T follicular helper cell (primary cell): ENCODE measurements around the gene FAM25C.
"Not testable (repeated sequence)": the region's sequence is repeated elsewhere in the genome, so short reads cannot be mapped to it uniquely, and the experiment has no call there.

ENCODE experiments used
- DNase-seq: peaks from one replicate; pipeline ENCODE4 v3.0.0-alpha.2; 2020; ENCODE audit warnings: low read depth
- total RNA-seq, 2 experiments: gene quantifications; one replicate each; lab custom pipeline; 2026; lab: John Stamatoyannopoulos, UW

The FAM25C gene
- 0 reads per million in 2 experiments for total RNA-seq

DNA sequence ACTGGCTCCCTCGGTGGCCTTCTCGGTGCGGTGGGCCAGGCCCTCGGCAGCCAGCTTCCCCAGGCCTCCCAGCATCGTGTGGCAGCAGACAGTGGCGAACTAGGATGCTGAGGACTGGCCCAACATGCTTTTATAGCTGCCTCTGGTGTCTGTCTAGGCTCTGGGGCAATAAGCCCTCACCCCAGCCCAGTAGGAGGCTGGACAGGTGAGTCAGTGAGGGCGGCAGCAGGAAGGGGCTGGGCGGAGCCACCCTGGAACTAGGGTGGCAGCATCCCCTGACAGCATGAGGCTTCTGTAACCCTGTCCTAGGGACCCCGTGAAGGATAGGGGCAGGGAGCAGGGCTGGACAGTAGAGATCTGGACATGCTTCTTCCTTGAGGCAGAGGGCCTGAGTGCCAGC is at the start of gene FAM25C:
Gene FAM25C (minus strand): TSS at position 101 of the 400 bp plus-strand sequence. CDS start 26 bp downstream, at position 75.
- not testable (repeated sequence) for DNase-seq

- not testable (repeated sequence) for DNase-seq
Measured at GRCh38 chr10:48044557-48044956, 45.0 kb upstream of the FAM25C start.

DNA sequence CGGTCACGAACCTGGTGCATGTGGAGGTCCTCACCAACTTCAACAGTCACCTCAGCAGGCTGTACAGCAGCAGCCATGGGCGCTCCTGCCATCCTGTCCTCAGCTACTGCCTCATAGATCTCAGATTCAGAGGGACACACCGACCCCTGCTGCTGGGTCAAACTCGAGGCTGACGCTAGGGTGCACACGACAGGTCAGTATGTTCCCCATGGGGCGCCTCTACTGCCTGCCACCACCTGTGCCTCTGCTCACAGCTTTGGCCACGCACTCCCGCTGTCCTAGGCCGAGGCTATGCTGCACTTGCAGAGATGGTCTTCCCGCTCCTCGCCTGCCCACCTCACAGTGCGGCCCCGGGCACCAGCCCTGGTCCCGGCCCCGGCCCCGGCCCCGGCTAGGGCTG is 31.8 kb upstream of the FAM25C start:
- DNase-seq = not testable (repeated sequence)

DNA sequence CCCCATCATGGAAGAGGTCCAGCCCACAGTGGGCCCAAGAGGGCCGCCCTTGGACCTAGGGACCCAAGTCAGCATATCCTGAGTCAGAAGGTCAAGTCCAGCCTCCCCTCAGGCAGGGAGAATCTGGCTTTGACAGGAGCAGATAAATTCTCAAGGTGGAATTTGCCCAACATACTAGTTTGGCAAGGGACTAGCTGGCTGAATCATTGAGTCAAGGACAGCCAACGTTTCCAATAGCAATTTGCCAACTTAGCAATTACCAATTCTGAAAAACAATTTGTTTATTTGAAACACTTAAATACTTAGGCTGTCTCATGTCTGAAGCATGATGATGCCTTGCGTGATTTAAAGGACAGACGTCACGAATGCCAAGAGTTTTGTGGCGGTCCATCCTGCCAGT is 2.7 kb upstream of the FAM25C start:
- not testable (repeated sequence) for DNase-seq

GRCh38 chr10:47994045-47994444 is 5.5 kb downstream of the FAM25C start:
- not testable (repeated sequence) for DNase-seq

GRCh38 chr10:47992560-47992959 is 7.0 kb downstream of the FAM25C start:
- DNase-seq = not testable (repeated sequence)

DNA sequence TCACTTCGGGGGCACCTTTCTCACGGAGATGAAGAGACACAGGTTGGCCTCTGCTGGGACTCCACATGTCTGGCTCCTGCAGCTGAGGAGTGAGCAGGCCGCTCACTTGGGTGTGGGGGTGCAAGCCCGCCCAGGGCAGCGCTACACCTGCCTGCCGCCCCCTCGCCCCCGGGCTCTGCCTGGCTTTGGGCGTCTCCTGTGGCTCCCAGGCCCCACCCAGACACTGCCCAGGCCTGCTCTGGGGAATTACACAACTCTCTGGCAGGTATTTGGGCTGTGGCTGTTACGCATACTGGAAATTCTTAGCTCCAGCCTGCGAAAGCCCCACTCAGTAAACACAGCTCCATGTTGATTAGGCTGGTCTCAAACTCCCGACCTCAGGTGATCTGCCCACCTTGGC is 7.9 kb downstream of the FAM25C start:
- DNase-seq = not testable (repeated sequence)

- DNase-seq = not testable (repeated sequence)
Measured at GRCh38 chr10:47990097-47990496, 9.5 kb downstream of the FAM25C start.

GRCh38 chr10:47989542-47989950 is 10.0 kb downstream of the FAM25C start:
- DNase-seq = not testable (repeated sequence)

- not testable (repeated sequence) for DNase-seq
Measured at GRCh38 chr10:47988718-47989541, 10.7 kb downstream of the FAM25C start.

- not testable (repeated sequence) for DNase-seq
Measured at GRCh38 chr10:47987952-47988351, 11.6 kb downstream of the FAM25C start.

GRCh38 chr10:47986413-47987230 is 13.0 kb downstream of the FAM25C start:
- DNase-seq = not testable (repeated sequence)

- not testable (repeated sequence) for DNase-seq
Measured at GRCh38 chr10:47975409-47975808, 24.2 kb downstream of the FAM25C start.

- DNase-seq = not testable (repeated sequence)
Measured at GRCh38 chr10:47973131-47973530, 26.5 kb downstream of the FAM25C start.

- not testable (repeated sequence) for DNase-seq
Measured at GRCh38 chr10:47972077-47972476, 27.5 kb downstream of the FAM25C start.

DNA sequence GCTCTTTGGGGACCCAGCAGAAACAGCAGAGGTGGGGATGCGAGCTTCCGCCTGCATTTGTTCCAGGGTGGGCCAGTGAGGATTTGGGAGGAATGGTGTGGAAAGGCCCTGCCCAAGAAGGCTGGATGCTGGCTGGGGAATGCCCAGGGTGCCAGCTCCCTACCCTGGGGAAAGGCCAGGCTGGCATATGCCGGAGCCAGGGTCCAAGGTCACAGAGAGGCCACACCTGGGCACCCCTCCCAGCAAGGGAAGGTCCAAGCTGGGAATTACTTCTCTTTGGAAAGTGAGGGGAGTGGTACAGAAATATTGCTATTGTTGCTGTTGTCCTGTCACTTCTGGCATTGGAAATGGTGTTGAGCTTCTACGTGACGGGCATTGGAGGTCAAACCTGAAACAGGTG is 28.0 kb downstream of the FAM25C start:
- not testable (repeated sequence) for DNase-seq

DNA sequence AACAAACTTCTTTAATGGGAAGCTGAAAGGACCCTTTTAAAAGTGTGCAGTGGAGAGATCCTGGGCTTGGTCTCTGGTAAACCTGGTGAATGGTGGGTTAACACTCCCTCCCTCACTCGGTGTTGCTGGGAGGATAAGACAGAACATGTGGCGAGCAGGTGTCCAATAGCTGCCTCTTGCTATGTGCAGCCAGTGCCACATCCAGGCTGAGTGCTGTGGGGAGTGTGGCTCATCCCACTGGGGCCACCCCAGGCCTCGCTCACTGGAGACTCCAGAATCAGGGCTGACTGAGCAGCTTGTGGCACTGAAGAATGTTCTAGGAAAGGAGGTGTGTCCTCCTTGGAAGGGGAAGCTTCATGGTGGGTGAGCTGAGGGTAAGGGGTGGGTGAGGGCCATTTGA is 29.5 kb downstream of the FAM25C start:
- not testable (repeated sequence) for DNase-seq

DNA sequence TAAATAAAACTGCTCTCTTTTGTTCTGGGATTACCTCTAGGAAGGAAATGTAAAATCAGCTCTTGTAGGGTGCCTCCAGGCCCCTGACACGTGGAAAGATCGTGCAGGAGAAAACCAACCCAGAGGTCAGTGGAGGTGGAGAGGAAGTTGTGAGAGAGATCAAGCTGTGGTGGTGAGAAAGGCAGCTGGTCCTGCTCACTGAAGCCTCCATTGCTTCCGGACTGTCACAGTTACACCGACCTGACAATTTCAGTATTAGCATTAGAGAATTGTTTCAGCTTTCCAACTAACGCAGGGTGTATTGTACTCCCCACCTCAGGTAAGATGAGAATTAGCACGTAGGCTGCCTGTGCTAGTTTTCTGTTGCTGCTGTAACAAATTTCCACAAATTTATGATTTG is 30.6 kb downstream of the FAM25C start:
- DNase-seq = not testable (repeated sequence)

DNA sequence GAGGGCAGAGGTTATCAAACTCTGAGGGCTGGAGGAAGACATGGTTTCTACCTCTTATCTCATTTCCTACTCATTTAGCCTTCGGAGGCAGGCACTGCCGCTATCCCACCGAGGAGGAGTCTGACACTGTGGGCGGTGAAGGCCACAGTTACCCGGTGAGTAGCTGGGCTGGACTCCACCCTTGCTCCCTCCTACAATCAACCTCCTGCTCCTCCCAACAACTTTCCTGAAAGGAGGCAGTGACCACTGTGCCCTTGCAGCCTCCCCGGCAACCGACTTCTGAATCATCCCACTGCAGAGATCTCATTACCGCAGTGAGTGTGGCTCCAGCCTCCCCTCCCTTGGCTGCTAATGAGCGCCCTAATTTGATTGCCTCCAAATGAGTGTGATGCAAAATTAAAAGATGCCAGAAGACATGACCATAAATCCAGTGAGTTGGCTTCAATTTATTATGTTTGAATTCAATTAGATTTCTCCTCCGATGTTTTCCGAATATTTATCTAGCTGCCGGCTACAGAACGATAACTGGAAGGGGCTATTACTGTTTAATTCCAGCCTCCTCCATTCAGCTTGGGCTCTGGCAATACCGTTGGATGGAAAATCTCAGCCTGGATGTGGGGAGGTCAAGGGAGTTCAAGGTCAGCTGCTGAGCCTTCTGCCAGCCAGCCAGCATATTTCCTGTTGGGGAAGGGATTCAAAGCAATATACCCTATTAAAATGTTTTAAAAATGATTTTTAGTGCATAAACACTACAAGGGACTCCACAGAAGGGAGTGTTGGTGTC is 35.1 kb downstream of the FAM25C start:
- DNase-seq = not testable (repeated sequence)

DNA sequence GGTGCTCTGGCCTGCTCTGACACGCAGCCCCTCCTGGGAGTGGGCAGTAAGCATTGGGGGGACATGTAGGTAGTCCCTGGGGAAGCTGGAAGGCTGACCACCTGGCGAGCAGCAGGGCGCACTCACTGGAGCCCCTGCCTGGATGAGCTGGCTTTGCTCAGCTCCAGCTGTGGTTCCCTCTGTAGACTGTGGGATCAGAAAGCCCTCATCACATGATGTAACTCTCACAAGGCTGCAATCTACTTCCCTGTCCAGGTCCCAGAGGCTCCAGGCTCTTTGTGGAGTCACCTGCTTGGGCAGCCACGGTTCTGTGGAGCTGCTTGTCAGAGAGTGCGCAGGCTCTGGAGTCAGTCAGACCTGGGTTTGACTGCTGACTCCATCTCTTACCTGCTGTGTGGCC is 36.8 kb downstream of the FAM25C start:
- DNase-seq = not testable (repeated sequence)

DNA sequence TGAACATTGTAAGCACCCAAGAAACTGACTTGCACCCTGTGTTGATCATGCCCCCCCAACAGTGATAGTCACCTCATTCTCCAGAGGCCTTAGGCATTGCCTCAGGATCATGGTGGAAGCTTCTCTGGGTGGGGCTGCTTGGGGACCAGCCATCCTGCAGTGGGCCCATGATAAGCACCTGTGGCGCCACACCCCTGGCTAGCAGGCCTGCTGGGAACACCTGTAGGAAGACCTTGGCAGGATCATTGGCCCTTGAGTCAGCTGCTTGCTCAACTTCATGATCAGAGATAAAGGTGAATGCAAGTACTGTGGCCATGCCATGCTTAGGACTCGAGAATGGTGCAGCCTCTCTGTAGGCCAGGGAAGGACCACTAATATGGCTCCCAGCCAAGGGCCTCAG is 38.9 kb downstream of the FAM25C start:
- DNase-seq = not testable (repeated sequence)

DNA sequence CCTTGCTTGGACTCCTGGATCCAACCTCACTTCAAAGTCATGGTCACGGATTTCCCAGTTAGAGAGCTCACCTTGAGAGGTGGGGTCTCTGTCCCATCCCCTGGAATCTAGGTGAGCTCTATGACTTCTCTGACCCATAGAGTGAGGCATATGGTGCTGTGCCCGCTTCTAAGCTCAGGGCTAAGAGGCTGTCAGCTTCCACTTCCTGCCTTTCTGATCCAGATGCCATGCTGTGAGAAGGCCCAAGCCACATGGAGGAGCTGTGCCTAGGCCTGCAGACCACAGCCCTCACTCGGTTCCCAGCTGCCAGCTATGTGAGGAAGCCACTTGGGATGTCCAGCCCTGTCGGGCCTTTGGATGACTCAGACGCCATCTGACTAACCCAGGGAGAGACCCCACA is 39.9 kb downstream of the FAM25C start:
- not testable (repeated sequence) for DNase-seq
